Mesenchymal stem cell (in vitro differentiated cells and primary cell): ENCODE data around the gene COL8A2.

Experiments
- DNase-seq: peaks from one replicate; pipeline ENCODE4 v3.0.0-alpha.2; 2013
- H2AFZ ChIP-seq: one replicate; pipeline ENCODE4 v1.6.1; 2013; ENCODE audit warnings: low read depth, mild to moderate bottlenecking, control low read depth, inconsistent platforms, low read length, moderate library complexity
- H2AK5ac ChIP-seq: 2 replicates; pipeline ENCODE4 v1.6.1; 2013; ENCODE audit warnings: low read length, moderate library complexity, mild to moderate bottlenecking, inconsistent platforms; ENCODE audit not compliant: severe bottlenecking
- H2BK120ac ChIP-seq: one replicate; pipeline ENCODE4 v1.6.1; 2013; ENCODE audit warnings: low read depth, mild to moderate bottlenecking, inconsistent platforms, low read length, moderate library complexity
- H2BK12ac ChIP-seq, 2 experiments: one replicate each; pipeline ENCODE4 v1.6.1; 2013; ENCODE audit warnings: inconsistent platforms in 2 of 2, low read length in 2 of 2, mild to moderate bottlenecking in 2 of 2, moderate library complexity in 2 of 2, control low read depth in 1 of 2
- H2BK15ac ChIP-seq: one replicate; pipeline ENCODE4 v1.6.1; 2013; ENCODE audit warnings: mild to moderate bottlenecking, low read depth, inconsistent platforms; ENCODE audit not compliant: poor library complexity, severe bottlenecking
- H2BK5ac ChIP-seq: 2 replicates; pipeline ENCODE4 v1.6.1; 2013; ENCODE audit warnings: low read depth, mild to moderate bottlenecking, low read length, control low read depth, inconsistent platforms; ENCODE audit not compliant: poor library complexity, severe bottlenecking
- H3K14ac ChIP-seq, 2 experiments: one replicate each; pipeline ENCODE4 v1.6.1; 2013; ENCODE audit warnings: inconsistent platforms in 2 of 2, low read length in 2 of 2, control low read depth in 1 of 2, mild to moderate bottlenecking in 1 of 2, moderate library complexity in 1 of 2
- H3K18ac ChIP-seq, 2 experiments: one replicate each; pipeline ENCODE4 v1.6.1; 2013; ENCODE audit warnings: inconsistent platforms in 2 of 2, low read length in 2 of 2, control low read depth in 1 of 2, low read depth in 1 of 2, mild to moderate bottlenecking in 1 of 2
- H3K23ac ChIP-seq, 2 experiments: one replicate each; pipeline ENCODE4 v1.6.1; 2013; ENCODE audit warnings: inconsistent platforms in 2 of 2, low read length in 2 of 2, mild to moderate bottlenecking in 2 of 2, moderate library complexity in 2 of 2, control low read depth in 1 of 2
- H3K27ac ChIP-seq: 2 replicates; pipeline ENCODE4 v1.5.1; 2013; ENCODE audit warnings: mild to moderate bottlenecking, moderate library complexity, low read length, control low read depth, inconsistent platforms; ENCODE audit not compliant: poor library complexity, severe bottlenecking
- H3K27me3 ChIP-seq, 2 experiments: 2 replicates each; pipeline versions ENCODE4 v1.6.1 to v1.7.0; 2013; ENCODE audit warnings: low read length in 2 of 2, mild to moderate bottlenecking in 2 of 2, moderate library complexity in 2 of 2, control low read depth in 1 of 2, inconsistent platforms in 1 of 2; ENCODE audit not compliant: control insufficient read depth in 1 of 2, insufficient read depth in 1 of 2
- H3K36me3 ChIP-seq, 2 experiments: 2 replicates each; pipeline versions ENCODE4 v1.6.1 to v1.7.0; 2013; ENCODE audit warnings: low read length in 2 of 2, control low read depth in 1 of 2, inconsistent platforms in 1 of 2, low read depth in 1 of 2, mild to moderate bottlenecking in 1 of 2; ENCODE audit not compliant: insufficient read depth in 2 of 2, control insufficient read depth in 1 of 2
- H3K4ac ChIP-seq, 2 experiments: one replicate each; pipeline ENCODE4 v1.6.1; 2013; ENCODE audit warnings: inconsistent platforms in 2 of 2, low read length in 2 of 2, mild to moderate bottlenecking in 2 of 2, moderate library complexity in 2 of 2, control low read depth in 1 of 2, low read depth in 1 of 2
- H3K4me1 ChIP-seq: 2 replicates; pipeline ENCODE4 v1.6.1; 2013; ENCODE audit warnings: low read depth, low read length, control low read depth; ENCODE audit not compliant: control insufficient read depth, insufficient read depth
- H3K4me2 ChIP-seq: 2 replicates; pipeline ENCODE4 v1.6.1; 2013; ENCODE audit warnings: low read length, mild to moderate bottlenecking, inconsistent platforms; ENCODE audit not compliant: poor library complexity, severe bottlenecking
- H3K4me3 ChIP-seq, 2 experiments: 2 replicates each; pipeline versions ENCODE4 v1.5.1 to v1.7.0; 2013; ENCODE audit warnings: low read length in 2 of 2, mild to moderate bottlenecking in 2 of 2, control low read depth in 1 of 2, low read depth in 1 of 2; ENCODE audit not compliant: insufficient read depth in 1 of 2
- H3K79me1 ChIP-seq: replicated peaks from 2 replicates; pipeline ENCODE4 v1.6.1; 2013; ENCODE audit warnings: mild to moderate bottlenecking, control low read depth, low read length, inconsistent platforms; ENCODE audit not compliant: poor library complexity, severe bottlenecking
- H3K9ac ChIP-seq: 2 replicates; pipeline ENCODE4 v1.7.0; 2013; ENCODE audit warnings: mild to moderate bottlenecking, low read length, moderate library complexity
- H3K9me3 ChIP-seq: 2 replicates; pipeline ENCODE4 v1.7.0; 2013; ENCODE audit warnings: mild to moderate bottlenecking, low read length; ENCODE audit not compliant: control insufficient read depth
- H4K8ac ChIP-seq: one replicate; pipeline ENCODE4 v1.6.1; 2013; ENCODE audit warnings: inconsistent platforms, mild to moderate bottlenecking, low read length, moderate library complexity
- H4K91ac ChIP-seq: one replicate; pipeline ENCODE4 v1.6.1; 2013; ENCODE audit warnings: mild to moderate bottlenecking, low read length, inconsistent platforms
- WGBS: methylation state at CpG from one replicate; pipeline ENCODE4 v1.1.7; 2013; ENCODE audit warnings: mixed read lengths; 5-methylcytosine and 5-hydroxymethylcytosine counted together

Gene COL8A2

GRCh38 chr1:36134031-36134430 lies 9.0 kb upstream of the COL8A2 start:
- H3K27ac ChIP-seq, result no peak overlapping the region
- H3K36me3 ChIP-seq, result peaks cover 17 to 25% of the 10 kb centered on the region in 2 experiments
- no peak overlapping the region for H4K8ac ChIP-seq
- no peaks in the 10 kb centered on the region for H3K27me3 ChIP-seq
- H3K4me1 ChIP-seq, result peaks cover 15% of the 10 kb centered on the region
- H3K14ac ChIP-seq, result no peak overlapping the region
- WGBS, result 43% methylated on average over 6 of the region's 6 CpGs
- peak overlapping the region; percentile 75 for H3K9ac ChIP-seq
- no peak overlapping the region for H3K23ac ChIP-seq
- H3K79me1 ChIP-seq, result peaks cover 14% of the 10 kb centered on the region
- no peak overlapping the region for H2BK12ac ChIP-seq
- no peak overlapping the region for H4K91ac ChIP-seq
- H3K18ac ChIP-seq, result no peak overlapping the region
- H2AFZ ChIP-seq, result no peak overlapping the region
- H3K4ac ChIP-seq, result no peak overlapping the region
- H2BK15ac ChIP-seq, result no peak overlapping the region
- DNase-seq, result no peak
- H3K9me3 ChIP-seq, result no peaks in the 10 kb centered on the region
- no peak overlapping the region for H2BK5ac ChIP-seq
- H2BK120ac ChIP-seq, result no peak overlapping the region
- H3K4me2 ChIP-seq, result no peak overlapping the region
- peak overlapping the region; percentile 45 for H2AK5ac ChIP-seq
- no peak overlapping the region for H3K4me3 ChIP-seq

DNA sequence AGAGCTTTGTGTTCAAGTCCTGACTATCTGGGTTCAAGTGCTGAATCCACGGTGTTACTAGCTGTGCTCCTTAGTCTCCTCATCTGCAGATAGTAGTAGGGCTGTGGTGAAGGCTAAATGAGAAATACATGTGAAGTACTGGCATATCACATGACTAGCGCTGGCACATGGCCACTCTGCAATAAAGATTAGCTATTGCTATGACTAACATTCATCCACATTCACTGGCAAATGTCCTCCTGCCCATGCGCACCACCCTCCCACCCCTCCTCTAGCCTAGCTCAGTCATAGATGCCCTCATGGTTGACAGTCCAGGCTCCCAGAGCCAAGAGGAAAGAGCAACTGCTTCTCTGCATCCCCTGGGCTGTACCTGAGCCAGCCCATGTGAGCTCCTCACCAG lies 8.5 kb upstream of the COL8A2 start:
- 87% methylated on average over 3 of the region's 3 CpGs for WGBS
- Histone ChIP-seq H4K8ac (no peak overlapping the region), H2BK12ac (no peak overlapping the region), H2BK5ac (no peak overlapping the region), H3K9me3 (no peaks in the 10 kb centered on the region), H2BK15ac (no peak overlapping the region), H3K9ac (peak overlapping the region; percentile 75), H3K4ac (no peak overlapping the region), H2AFZ (no peak overlapping the region), H3K27me3 (no peaks in the 10 kb centered on the region), H3K36me3 (peaks cover 17 to 23% of the 10 kb centered on the region in 2 experiments), H4K91ac (no peak overlapping the region), H2BK120ac (no peak overlapping the region), H2AK5ac (no peak overlapping the region), H3K79me1 (peaks cover 14% of the 10 kb centered on the region), H3K14ac (no peak overlapping the region), H3K18ac (no peak overlapping the region), H3K23ac (no peak overlapping the region), H3K27ac (no peak overlapping the region), H3K4me1 (peaks cover 17% of the 10 kb centered on the region), H3K4me2 (no peak overlapping the region), H3K4me3 (no peak overlapping the region)
- DNase-seq, result peak; percentile 84

DNA sequence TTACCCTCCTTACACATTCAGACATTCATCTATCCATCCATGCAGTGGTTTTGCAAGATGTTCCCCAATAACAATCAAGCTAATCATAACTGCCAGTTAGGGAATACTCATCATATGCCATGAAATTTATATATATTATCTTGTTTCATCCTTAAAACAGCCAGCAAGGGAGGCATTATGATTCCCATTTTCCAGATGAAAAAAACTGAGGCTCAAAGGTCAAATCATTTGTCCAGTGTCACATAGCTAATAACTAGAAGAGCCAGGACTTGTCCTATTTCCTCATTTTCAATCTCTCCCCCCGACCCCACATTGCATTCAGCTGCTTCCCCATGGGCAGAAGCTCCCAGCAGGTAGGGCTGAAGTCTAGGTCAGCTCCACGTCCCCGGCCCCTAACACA lies 7.0 kb upstream of the COL8A2 start:
- WGBS, result 93% methylated on average over 3 of the region's 3 CpGs
- no peak overlapping the region for H3K14ac ChIP-seq
- DNase-seq, result no peak

GRCh38 chr1:36128905-36129206 lies 3.8 kb upstream of the COL8A2 start:
- Histone ChIP-seq H3K4ac (no peak overlapping the region), H3K27ac (no peak overlapping the region), H3K18ac (no peak overlapping the region), H3K4me3 (no peak overlapping the region), H3K23ac (no peak overlapping the region), H2AFZ (no peak overlapping the region), H2AK5ac (peak overlapping the region; percentile 86), H4K91ac (no peak overlapping the region), H2BK5ac (no peak overlapping the region), H3K14ac (no peak overlapping the region), H3K79me1 (no peaks in the 10 kb centered on the region), H3K4me1 (peaks cover 45% of the 10 kb centered on the region), H4K8ac (no peak overlapping the region), H2BK15ac (no peak overlapping the region), H3K9ac (no peak overlapping the region), H3K27me3 (peaks cover 0 to 9% of the 10 kb centered on the region in 2 experiments), H3K9me3 (no peaks in the 10 kb centered on the region), H3K36me3 (no peaks in the 10 kb centered on the region), H2BK12ac (no peak overlapping the region), H3K4me2 (no peak overlapping the region), H2BK120ac (no peak overlapping the region)
- no peak for DNase-seq
- 100% methylated on average over 3 of the region's 3 CpGs for WGBS

More for the DNA sequence above, 7.0 kb upstream of the COL8A2 start:
- H3K4me2 ChIP-seq, result no peak overlapping the region
- no peak overlapping the region for H4K91ac ChIP-seq
- no peak overlapping the region for H3K9ac ChIP-seq
- H3K79me1 ChIP-seq, result peaks cover 4% of the 10 kb centered on the region
- H2AK5ac ChIP-seq, result no peak overlapping the region
- peaks cover 6 to 8% of the 10 kb centered on the region in 2 experiments for H3K36me3 ChIP-seq
- no peak overlapping the region for H3K27ac ChIP-seq
- H3K23ac ChIP-seq, result no peak overlapping the region
- no peak overlapping the region for H2BK120ac ChIP-seq
- no peak overlapping the region for H3K4ac ChIP-seq
- H3K9me3 ChIP-seq, result no peaks in the 10 kb centered on the region
- H3K18ac ChIP-seq, result no peak overlapping the region
- no peak overlapping the region for H2BK5ac ChIP-seq
- H3K27me3 ChIP-seq, result no peaks in the 10 kb centered on the region
- no peak overlapping the region for H2BK15ac ChIP-seq
- no peak overlapping the region for H2AFZ ChIP-seq
- no peak overlapping the region for H3K4me3 ChIP-seq
- peaks cover 30% of the 10 kb centered on the region for H3K4me1 ChIP-seq
- no peak overlapping the region for H4K8ac ChIP-seq
- no peak overlapping the region for H2BK12ac ChIP-seq
